Ramos (cell line): Measurements from ENCODE around the gene CYB5A.

Experiments
- in situ Hi-C: fragments of 300-500 bp; cut with MboI; formaldehyde crosslinking; loops from one replicate; pipeline ENCODE4 v1.14.3; 2022; ENCODE audit warnings: low sequenced_read_pairs; ENCODE audit not compliant: unreplicated experiment

Gene CYB5A

GRCh38 chr18:74251297-74252038 is 40.3 kb downstream of the CYB5A start:
- in situ Hi-C loops = no loop called here

- in situ Hi-C loops = no loop called here
Observed at GRCh38 chr18:74250131-74250530, 41.6 kb downstream of the CYB5A start.

GRCh38 chr18:74249181-74249968 is 42.4 kb downstream of the CYB5A start:
- in situ Hi-C loops = no loop called here

- in situ Hi-C loops = no loop called here
Observed at GRCh38 chr18:74248595-74248994, 43.2 kb downstream of the CYB5A start.

GRCh38 chr18:74248189-74248588 is 43.6 kb downstream of the CYB5A start:
- in situ Hi-C loops = no loop called here

- in situ Hi-C loops = no loop called here
Observed at GRCh38 chr18:74244554-74244953, 47.2 kb downstream of the CYB5A start.

- in situ Hi-C loops = no loop called here
Observed at GRCh38 chr18:74243127-74243526, 48.6 kb downstream of the CYB5A start.

GRCh38 chr18:74242438-74243096 is 49.2 kb downstream of the CYB5A start:
- in situ Hi-C loops = no loop called here

GRCh38 chr18:74241970-74242369 is 49.8 kb downstream of the CYB5A start:
- in situ Hi-C loops = no loop called here

GRCh38 chr18:74241426-74241825 is 50.3 kb downstream of the CYB5A start:
- in situ Hi-C loops = no loop called here

GRCh38 chr18:74239567-74239966 is 52.2 kb downstream of the CYB5A start:
- in situ Hi-C loops = no loop called here

- in situ Hi-C loops = no loop called here
Observed at GRCh38 chr18:74234326-74235171, 57.2 kb downstream of the CYB5A start.

- in situ Hi-C loops = no loop called here
Observed at GRCh38 chr18:74233933-74234325, 57.8 kb downstream of the CYB5A start.

- in situ Hi-C loops = no loop called here
Observed at GRCh38 chr18:74230922-74231714, 60.6 kb downstream of the CYB5A start.

GRCh38 chr18:74229891-74230290 is 61.9 kb downstream of the CYB5A start:
- in situ Hi-C loops = no loop called here

- in situ Hi-C loops = no loop called here
Observed at GRCh38 chr18:74229005-74229404, 62.8 kb downstream of the CYB5A start.

GRCh38 chr18:74228312-74228711 is 63.5 kb downstream of the CYB5A start:
- in situ Hi-C loops = no loop called here

GRCh38 chr18:74226666-74227065 is 65.1 kb downstream of the CYB5A start:
- in situ Hi-C loops = no loop called here

GRCh38 chr18:74226156-74226555 is 65.6 kb downstream of the CYB5A start:
- in situ Hi-C loops = no loop called here
